ENCODE results near the gene MOB1A. TPM values are rescaled to one million over a fixed set of nuclear protein-coding genes. Genes with fewer than 3 reads are reported as not detected.
A peak's percentile ranks its signal among the peaks of the same experiment; 100 is the strongest.

The MOB1A gene
- total RNA-seq, 1 donor from 2014 or later: 96.1 TPM

GRCh38 chr2:74149570-74150319, 28.9 kb downstream of the MOB1A start:
- Mint-ChIP-seq H3K36me3 (ENCODE audit: unreplicated experiment) (peaks cover 5% of the 10 kb centered on the region), H3K4me3 (ENCODE audit: unreplicated experiment) (no peak overlapping the region), H3K27ac (ENCODE audit: unreplicated experiment) (no peak overlapping the region), H3K9me3 (ENCODE audit: unreplicated experiment) (no peaks in the 10 kb centered on the region), H3K4me1 (ENCODE audit: unreplicated experiment) (no peaks in the 10 kb centered on the region), H3K27me3 (ENCODE audit: unreplicated experiment) (no peaks in the 10 kb centered on the region)
- TF ChIP-seq CTCF (IDR thresholded peaks at IDR 0.05): no peak
- DNase-seq (ENCODE audit: extremely low spot score, unreplicated experiment): peak; percentile 15

GRCh38 chr2:74149247-74149525, 29.5 kb downstream of the MOB1A start:
- H3K27me3 Mint-ChIP-seq (ENCODE audit: unreplicated experiment): no peaks in the 10 kb centered on the region
- H3K4me3 Mint-ChIP-seq (ENCODE audit: unreplicated experiment): no peak overlapping the region

GRCh38 chr2:74148457-74149246, 30.0 kb downstream of the MOB1A start:
- H3K27ac Mint-ChIP-seq (ENCODE audit: unreplicated experiment): no peak overlapping the region
- H3K36me3 Mint-ChIP-seq (ENCODE audit: unreplicated experiment): peaks cover 5% of the 10 kb centered on the region
- H3K4me3 Mint-ChIP-seq (ENCODE audit: unreplicated experiment): no peak overlapping the region
- DNase-seq (ENCODE audit: extremely low spot score, unreplicated experiment): peak; percentile 42
- no peaks in the 10 kb centered on the region for H3K9me3 Mint-ChIP-seq (ENCODE audit: unreplicated experiment)
- H3K27me3 Mint-ChIP-seq (ENCODE audit: unreplicated experiment): no peaks in the 10 kb centered on the region
- H3K4me1 Mint-ChIP-seq (ENCODE audit: unreplicated experiment): no peaks in the 10 kb centered on the region
- no peak for TF ChIP-seq CTCF (IDR thresholded peaks at IDR 0.05)

More at GRCh38 chr2:74149247-74149525, 29.5 kb downstream of the MOB1A start:
- Mint-ChIP-seq H3K9me3 (ENCODE audit: unreplicated experiment) (no peaks in the 10 kb centered on the region), H3K36me3 (ENCODE audit: unreplicated experiment) (peaks cover 5% of the 10 kb centered on the region), H3K27ac (ENCODE audit: unreplicated experiment) (no peak overlapping the region), H3K4me1 (ENCODE audit: unreplicated experiment) (no peaks in the 10 kb centered on the region)
- DNase-seq (ENCODE audit: extremely low spot score, unreplicated experiment): peak; percentile 19
- TF ChIP-seq CTCF (IDR thresholded peaks at IDR 0.05): no peak

GRCh38 chr2:74147727-74148456, 30.8 kb downstream of the MOB1A start, which contains the start of gene BOLA3:
BOLA3 (minus strand) TSS chr2:74147912; CDS start chr2:74147874, 38 bp downstream.
- H3K4me3 Mint-ChIP-seq (ENCODE audit: unreplicated experiment): no peak within 1 kb of the TSS
- no peaks in the 10 kb centered on the region for H3K36me3 Mint-ChIP-seq (ENCODE audit: unreplicated experiment)
- peak; percentile 92 for DNase-seq (ENCODE audit: extremely low spot score, unreplicated experiment)
- no peaks in the 10 kb centered on the region for H3K27me3 Mint-ChIP-seq (ENCODE audit: unreplicated experiment)
- TF ChIP-seq CTCF (IDR thresholded peaks at IDR 0.05): peak; percentile 93
- H3K4me1 Mint-ChIP-seq (ENCODE audit: unreplicated experiment): no peaks in the 10 kb centered on the region
- H3K9me3 Mint-ChIP-seq (ENCODE audit: unreplicated experiment): no peaks in the 10 kb centered on the region
- H3K27ac Mint-ChIP-seq (ENCODE audit: unreplicated experiment): no peak within 1 kb of the TSS

Data from osteocyte (in vitro differentiated cells).